DMS53 (cell line): ENCODE results near the gene MATR3.
"Not testable (repeated sequence)": the region's sequence is repeated elsewhere in the genome, so short reads cannot be mapped to it uniquely, and the experiment has no call there.

Experiments used
- DNase-seq: peaks from one replicate; lab custom pipeline; 2025; lab: John Stamatoyannopoulos, UW

MATR3 gene, protein sequence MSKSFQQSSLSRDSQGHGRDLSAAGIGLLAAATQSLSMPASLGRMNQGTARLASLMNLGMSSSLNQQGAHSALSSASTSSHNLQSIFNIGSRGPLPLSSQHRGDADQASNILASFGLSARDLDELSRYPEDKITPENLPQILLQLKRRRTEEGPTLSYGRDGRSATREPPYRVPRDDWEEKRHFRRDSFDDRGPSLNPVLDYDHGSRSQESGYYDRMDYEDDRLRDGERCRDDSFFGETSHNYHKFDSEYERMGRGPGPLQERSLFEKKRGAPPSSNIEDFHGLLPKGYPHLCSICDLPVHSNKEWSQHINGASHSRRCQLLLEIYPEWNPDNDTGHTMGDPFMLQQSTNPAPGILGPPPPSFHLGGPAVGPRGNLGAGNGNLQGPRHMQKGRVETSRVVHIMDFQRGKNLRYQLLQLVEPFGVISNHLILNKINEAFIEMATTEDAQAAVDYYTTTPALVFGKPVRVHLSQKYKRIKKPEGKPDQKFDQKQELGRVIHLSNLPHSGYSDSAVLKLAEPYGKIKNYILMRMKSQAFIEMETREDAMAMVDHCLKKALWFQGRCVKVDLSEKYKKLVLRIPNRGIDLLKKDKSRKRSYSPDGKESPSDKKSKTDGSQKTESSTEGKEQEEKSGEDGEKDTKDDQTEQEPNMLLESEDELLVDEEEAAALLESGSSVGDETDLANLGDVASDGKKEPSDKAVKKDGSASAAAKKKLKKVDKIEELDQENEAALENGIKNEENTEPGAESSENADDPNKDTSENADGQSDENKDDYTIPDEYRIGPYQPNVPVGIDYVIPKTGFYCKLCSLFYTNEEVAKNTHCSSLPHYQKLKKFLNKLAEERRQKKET

DNA sequence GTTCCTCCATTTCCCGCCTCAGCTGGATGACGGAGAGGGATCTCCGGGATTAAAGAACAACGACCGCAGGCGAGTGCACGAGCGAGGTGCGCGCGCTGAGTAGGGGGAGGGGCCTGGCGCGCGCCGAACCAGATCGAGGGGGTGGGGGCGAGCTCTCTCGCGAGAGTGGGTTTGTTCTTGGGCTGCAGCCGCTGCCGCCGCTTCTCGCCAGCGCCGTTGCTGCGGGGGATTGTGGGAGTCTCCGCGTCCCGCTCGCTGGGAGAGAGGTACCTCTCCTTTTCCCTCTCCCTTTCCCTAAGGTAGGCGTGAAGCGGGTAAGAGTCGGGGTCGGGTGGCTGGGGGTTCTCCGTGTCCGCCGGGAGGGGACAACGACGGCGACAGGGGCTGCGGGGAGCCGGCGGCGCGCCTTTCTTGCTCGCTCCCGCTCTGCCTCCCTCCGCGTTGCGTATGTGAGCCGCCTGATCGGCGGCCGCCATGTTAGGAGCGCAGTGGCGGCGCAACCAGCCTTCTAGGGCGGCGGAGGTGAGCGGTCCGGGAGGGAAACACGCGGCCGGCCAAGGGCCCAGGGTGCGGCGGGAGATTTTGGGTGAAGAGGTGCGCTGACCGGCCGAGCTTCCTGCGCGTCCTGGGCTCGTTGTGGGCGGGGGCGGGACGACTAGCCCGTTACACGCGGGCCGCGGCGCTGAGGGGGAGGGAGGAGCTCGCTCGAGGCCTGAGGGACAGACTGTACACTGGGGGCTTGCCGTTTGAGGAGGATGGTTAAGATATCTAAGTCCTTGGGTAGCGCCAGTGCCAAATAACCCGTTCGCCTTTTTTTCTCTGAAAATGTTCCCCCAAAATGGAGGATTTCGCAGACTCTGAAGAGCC, at the start of gene MATR3:
TSS of gene MATR3 (plus strand) at position 234 of the 867 bp plus-strand sequence. CDS start 13,676 bp downstream, outside the sequence.
- DNase-seq: peak; percentile 99

GRCh38 chr5:139245637-139246339, 47.8 kb upstream of the MATR3 start:
- DNase-seq: no peak

GRCh38 chr5:139246394-139246793, 47.1 kb upstream of the MATR3 start:
- peak; percentile 26 for DNase-seq

DNA sequence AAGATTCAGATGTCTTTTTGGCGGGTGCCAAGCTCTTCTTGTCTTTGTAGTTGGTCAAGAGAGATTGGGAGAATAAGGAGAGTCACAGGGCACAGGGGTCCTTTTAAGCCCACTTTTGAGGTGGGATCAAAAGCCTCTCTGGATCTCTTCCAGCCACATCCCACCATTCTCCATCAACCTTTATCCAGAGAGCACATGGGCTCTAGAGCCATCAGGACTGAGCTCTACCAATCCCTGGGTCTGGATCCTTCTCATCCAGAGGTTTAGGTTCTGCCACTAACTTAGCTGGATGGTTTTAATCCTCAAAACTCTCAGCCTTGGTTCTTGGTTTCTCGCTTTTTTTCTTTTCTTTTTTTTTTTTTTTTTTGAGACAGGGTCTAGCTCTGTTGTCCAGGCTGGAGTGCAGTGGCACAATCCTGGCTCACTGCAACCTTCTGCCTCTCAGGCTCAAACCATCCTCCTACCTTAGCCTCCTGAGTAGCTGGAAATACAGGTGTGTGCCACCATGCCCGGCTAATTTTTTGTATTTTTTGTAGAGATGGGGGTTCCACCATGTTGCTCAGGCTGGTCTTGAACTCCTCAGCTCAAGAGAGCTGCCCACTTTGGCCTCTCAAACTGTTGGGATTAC, 44.6 kb upstream of the MATR3 start:
- DNase-seq: no peak

- no peak for DNase-seq
Measured at GRCh38 chr5:139251281-139251687, 42.3 kb upstream of the MATR3 start.

DNA sequence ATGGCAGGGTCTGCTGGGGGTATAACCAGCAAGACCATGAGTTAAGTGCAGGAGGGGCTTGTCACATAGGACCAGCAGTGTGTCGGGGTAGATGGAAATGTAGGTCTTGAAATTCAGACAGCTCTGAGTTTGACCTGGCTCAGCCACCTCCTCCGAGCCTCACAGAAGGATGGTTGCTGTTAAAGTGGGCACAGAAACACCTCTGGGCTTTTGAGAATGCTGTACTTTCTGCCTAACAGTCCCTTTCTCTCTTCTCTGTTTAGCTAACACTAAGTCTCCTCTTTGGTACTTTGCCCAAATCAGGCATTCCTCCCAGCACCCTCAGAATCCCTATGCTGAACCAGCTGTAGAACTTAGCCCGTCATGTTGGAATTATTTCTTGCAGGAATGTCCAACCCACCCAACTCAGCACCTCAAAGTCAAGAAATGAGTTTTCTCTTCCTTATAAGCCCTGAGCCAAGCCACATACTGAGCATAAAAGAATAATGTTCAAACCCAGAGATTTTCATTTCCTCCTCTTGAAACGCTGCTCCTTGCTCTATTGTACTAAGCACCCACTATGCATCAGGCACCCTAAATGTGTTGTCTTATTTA, 41.7 kb upstream of the MATR3 start:
- DNase-seq: no peak

DNA sequence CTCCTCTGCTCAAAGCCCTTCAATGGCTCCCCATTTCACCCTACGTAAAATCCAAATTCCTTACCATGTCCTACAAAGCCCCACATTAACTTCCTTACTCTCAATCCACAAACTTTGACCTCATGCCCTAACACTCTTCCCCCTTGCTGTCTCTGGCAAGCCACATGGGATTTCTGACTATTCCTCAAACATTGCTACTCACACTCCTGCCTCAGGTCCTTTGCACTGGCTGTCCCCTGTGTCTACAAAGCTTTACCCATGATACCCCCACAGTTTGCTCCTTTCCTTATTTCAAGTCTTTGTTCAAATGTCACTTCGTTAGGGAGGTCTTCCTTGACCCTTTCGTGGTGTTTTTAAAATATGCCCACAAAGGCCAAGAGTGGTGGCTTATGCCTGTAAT, 40.4 kb upstream of the MATR3 start:
- no peak for DNase-seq

DNA sequence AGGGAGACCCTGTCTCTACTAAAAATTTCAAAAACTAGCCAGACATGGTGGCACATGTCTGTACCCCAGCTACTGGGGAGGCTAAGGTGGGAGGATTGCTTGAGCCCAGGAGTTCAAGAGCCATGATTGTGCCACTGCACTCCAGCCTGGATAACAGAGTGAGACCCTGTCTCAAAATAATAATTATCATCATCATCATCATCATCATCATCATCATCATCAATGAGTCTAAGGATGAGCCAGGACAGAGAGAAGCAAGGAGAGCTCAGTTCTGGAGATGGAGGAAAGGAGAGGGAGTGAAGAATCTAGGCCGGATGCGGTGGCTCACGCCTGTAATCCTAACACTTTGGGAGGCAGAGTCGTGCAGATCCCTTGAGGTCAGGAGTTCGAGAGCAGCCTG, 36.7 kb upstream of the MATR3 start:
- no peak for DNase-seq

GRCh38 chr5:139262059-139262741, 31.3 kb upstream of the MATR3 start:
- no peak for DNase-seq

DNA sequence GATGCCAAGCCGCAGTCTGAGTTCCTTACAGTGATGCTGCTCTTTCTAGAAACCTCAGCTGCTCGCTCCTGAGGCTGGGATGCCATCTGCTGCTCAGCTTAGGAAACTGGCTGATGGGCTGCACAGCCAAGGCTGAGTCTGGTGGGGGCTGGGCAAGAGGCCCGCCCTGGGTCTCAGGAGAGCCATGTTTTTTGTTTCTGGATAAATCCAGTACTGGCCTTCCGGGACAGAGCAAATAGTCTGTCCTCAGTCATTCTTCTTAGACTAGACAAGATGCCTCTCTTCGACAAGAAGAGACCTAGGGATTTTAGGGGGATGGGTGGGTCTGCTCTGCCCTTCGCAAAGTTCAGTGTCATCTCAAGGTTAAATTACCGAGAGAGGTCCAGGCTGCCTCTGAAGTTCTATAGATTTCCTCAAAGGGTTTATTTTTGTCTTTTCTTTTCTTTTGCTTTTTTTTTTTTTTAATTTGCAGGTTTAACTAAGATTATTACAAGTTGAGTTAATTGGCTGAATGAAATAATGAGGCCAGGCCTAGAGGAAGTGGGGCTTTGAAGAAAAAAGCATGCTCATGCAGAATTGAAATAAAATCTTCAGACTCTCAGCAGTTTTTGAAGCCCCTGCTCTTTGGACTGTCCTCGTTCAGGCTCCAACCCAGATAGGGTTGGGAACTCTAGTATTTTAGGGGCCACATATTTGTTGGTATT, 30.6 kb upstream of the MATR3 start:
- DNase-seq: peak; percentile 96

- no peak for DNase-seq
Measured at GRCh38 chr5:139263536-139263935, 30.0 kb upstream of the MATR3 start.

- DNase-seq: no peak
Measured at GRCh38 chr5:139263946-139264345, 29.6 kb upstream of the MATR3 start.

DNA sequence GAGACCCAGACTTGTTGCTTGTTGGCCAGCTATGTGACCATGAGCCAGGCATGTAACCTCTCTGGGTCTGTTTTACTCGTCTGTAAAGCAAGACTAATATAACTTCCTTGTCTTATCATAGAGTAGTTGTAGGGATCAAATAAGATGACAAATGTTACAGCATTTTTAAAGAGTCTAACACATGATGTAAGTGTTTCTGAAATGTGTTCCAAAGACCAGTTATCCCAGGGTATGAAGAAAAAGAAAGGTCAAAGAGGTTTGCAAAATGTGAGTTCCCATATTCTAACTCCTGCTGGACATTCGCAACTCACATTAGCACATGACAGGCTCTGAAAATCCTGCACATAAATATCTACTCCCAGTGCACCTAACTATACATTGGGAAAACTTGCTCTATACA, 28.5 kb upstream of the MATR3 start:
- DNase-seq: no peak

- DNase-seq: no peak
Measured at GRCh38 chr5:139266236-139266635, 27.3 kb upstream of the MATR3 start.

- no peak for DNase-seq
Measured at GRCh38 chr5:139267481-139267880, 26.1 kb upstream of the MATR3 start.

- DNase-seq: peak; percentile 30
Measured at GRCh38 chr5:139268364-139269202, 25.0 kb upstream of the MATR3 start.

DNA sequence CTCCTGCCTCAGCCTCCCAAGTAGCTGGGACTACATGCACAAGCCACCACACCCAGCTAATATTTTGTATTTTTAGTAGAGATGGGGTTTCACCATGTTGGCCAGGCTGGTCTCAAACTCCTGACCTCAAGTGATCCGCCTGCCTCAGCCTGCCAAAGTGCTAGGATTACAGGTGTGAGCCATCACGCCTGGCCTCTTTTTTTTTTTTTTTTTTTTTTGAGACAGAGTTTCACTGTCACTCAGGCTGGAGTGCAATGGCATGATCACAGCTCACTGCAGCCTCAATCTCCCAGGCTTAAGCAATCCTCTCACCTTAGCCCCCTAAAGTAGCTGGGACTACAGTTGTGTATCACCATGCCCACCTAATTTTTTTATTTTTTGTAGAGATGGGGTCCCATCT, 22.8 kb upstream of the MATR3 start:
- not testable (repeated sequence) for DNase-seq
